Spleen (tissue), 11 donors: ENCODE data around the gene TSPAN18. TPM values are rescaled to one million over a fixed set of nuclear protein-coding genes. Genes with fewer than 3 reads are reported as not detected.

ENCODE experiments used
- DNase-seq: peaks from one replicate; pipeline ENCODE4 v3.0.0-alpha.2; 2020
- H3K27ac ChIP-seq, 8 donors: fragments of 200-600 bp; sonication (generic) in 7 of 8; 1 replicate in 4 of 8; 2 replicates in 4 of 8; pipeline versions ENCODE4 v1.5.0 to v1.8.0; 2016 to 2021; ENCODE audit warnings: inconsistent platforms in 4 of 8, mild to moderate bottlenecking in 4 of 8, moderate library complexity in 1 of 8
- H3K27me3 ChIP-seq, 7 donors: fragments of 200-600 bp; sonication (generic) in 6 of 7; replicated peaks in 1 of 7; 1 replicate in 4 of 7; 2 replicates in 3 of 7; pipeline versions ENCODE4 v1.5.0 to v1.8.0; 2016 to 2021; ENCODE audit warnings: inconsistent platforms in 3 of 7, mild to moderate bottlenecking in 1 of 7
- H3K36me3 ChIP-seq, 6 donors: fragments of 200-600 bp; sonication (generic) in 5 of 6; 1 replicate in 4 of 6; 2 replicates in 2 of 6; pipeline versions ENCODE4 v1.5.0 to v1.8.0; 2016 to 2021; ENCODE audit warnings: inconsistent platforms in 2 of 6
- H3K4me1 ChIP-seq, 6 donors: fragments of 200-600 bp; sonication (generic) in 5 of 6; 1 replicate in 3 of 6; 2 replicates in 3 of 6; pipeline versions ENCODE4 v1.5.0 to v1.8.0; 2016 to 2021; ENCODE audit warnings: inconsistent platforms in 3 of 6
- H3K4me3 ChIP-seq, 8 donors: fragments of 200-600 bp; sonication (generic) in 7 of 8; 1 replicate in 4 of 8; 2 replicates in 4 of 8; pipeline versions ENCODE4 v1.5.0 to v1.8.0; 2016 to 2021; ENCODE audit warnings: inconsistent platforms in 4 of 8, mild to moderate bottlenecking in 4 of 8, moderate library complexity in 2 of 8
- H3K9me3 ChIP-seq, 8 donors: fragments of 200-600 bp; sonication (generic) in 7 of 8; 1 replicate in 4 of 8; 2 replicates in 4 of 8; pipeline versions ENCODE4 v1.5.0 to v1.8.0; 2016 to 2021; ENCODE audit warnings: inconsistent platforms in 4 of 8
- POLR2A ChIP-seq, 3 donors: fragments of 450-650 bp; IDR thresholded peaks; one replicate each; pipeline ENCODE4 v1.5.1; 2017; ENCODE audit warnings: antibody characterized with exemption in 3 of 3, mild to moderate bottlenecking in 1 of 3
- POLR2AphosphoS5 ChIP-seq, 3 donors: sonication (generic); formaldehyde crosslinking; IDR thresholded peaks; one replicate each; pipeline ENCODE4 v1.5.1; 2017; ENCODE audit warnings: antibody characterized with exemption in 3 of 3
- WGBS, 5 donors: extraction: QIAGEN DNeasy Blood & Tissue Kit in 3 of 5; methylation state at CpG; one replicate each; pipeline versions ENCODE4 v1.1.5 to v1.1.7; 2013 to 2018; 5-methylcytosine and 5-hydroxymethylcytosine counted together
- intact Hi-C: fragments of 100-400 bp; cut with DNase I; formaldehyde crosslinking; loops from one replicate; pipeline ENCODE4 v1.15.0; 2023; ENCODE audit warnings: low total_unique reads
- polyA plus RNA-seq, 3 donors: library from polyadenylated mRNA; stranded (reverse); fragments of 200-250 nt; gene quantifications; one replicate each; pipeline ENCODE4 v1.2.1, GENCODE V29; 2013
- total RNA-seq, 7 donors: library from RNA; depleted of rRNA in 3 of 7; stranded (reverse); fragments of >200 nt in 3 of 7; fragmentation: NEBNext Ultra II Directional in 4 of 7; extraction: Animal tissue kit (Norgen Biotek cat#: 25700) in 4 of 7; gene quantifications; one replicate each; pipeline versions ENCODE4 v1.1.0 to v1.2.1, GENCODE V29; 2016 to 2021
- TF ChIP-seq, protein P1 (sequence below), 11 experiments: fragments of 200-600 bp in 7 of 11; fragments of 450-650 bp in 4 of 11; sonication (generic) in 4 of 11; IDR thresholded peaks in 8 of 11; conservative IDR thresholded peaks in 3 of 11; 1 replicate in 7 of 11; 2 replicates in 4 of 11; pipeline versions ENCODE4 v1.4.0 to v1.8.0; 2016 to 2021; ENCODE audit warnings: antibody characterized with exemption in 11 of 11, inconsistent platforms in 4 of 11, mild to moderate bottlenecking in 1 of 11
- donor health status: healthy with polysubstance abuse.
- donor health status: DM: no; HTN: no; CAD: no; lungs with moderate emphysema.
- donor health status: DM: no; HTN: no; CAD: no.
- donor health status: Bipolar disorder and iron deficiency.
- donor health status: healthy.
- donor health status: DM: no; HTN: no; CAD: no.
- donor health status: DM: yes; HTN: yes; CAD: no.

TSPAN18 gene
- total and polyA plus RNA-seq, 10 donors: 2.1 to 47.5 (median 21.3) TPM

- DNase-seq: no peak
- 75 to 93% (median 91%) methylated on average over 3 of the region's 3 CpGs for WGBS, 5 donors
- Histone ChIP-seq H3K36me3 (no peaks in the 10 kb centered on the region), H3K4me1 (peaks cover 0 to 18% (median 5%) of the 10 kb centered on the region in 6 donors), H3K27ac (no peak overlapping the region), H3K4me3 (no peak overlapping the region), H3K27me3 (no peaks in the 10 kb centered on the region), H3K9me3 (no peaks in the 10 kb centered on the region)
- TF ChIP-seq POLR2A (IDR thresholded peaks at IDR 0.05) (no peak), POLR2AphosphoS5 (IDR thresholded peaks at IDR 0.05) (no peak)
- TF ChIP-seq, protein P1, sequence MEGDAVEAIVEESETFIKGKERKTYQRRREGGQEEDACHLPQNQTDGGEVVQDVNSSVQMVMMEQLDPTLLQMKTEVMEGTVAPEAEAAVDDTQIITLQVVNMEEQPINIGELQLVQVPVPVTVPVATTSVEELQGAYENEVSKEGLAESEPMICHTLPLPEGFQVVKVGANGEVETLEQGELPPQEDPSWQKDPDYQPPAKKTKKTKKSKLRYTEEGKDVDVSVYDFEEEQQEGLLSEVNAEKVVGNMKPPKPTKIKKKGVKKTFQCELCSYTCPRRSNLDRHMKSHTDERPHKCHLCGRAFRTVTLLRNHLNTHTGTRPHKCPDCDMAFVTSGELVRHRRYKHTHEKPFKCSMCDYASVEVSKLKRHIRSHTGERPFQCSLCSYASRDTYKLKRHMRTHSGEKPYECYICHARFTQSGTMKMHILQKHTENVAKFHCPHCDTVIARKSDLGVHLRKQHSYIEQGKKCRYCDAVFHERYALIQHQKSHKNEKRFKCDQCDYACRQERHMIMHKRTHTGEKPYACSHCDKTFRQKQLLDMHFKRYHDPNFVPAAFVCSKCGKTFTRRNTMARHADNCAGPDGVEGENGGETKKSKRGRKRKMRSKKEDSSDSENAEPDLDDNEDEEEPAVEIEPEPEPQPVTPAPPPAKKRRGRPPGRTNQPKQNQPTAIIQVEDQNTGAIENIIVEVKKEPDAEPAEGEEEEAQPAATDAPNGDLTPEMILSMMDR (IDR thresholded peaks at IDR 0.05 in 8 of 11, conservative IDR thresholded peaks at IDR 0.05 in 3 of 11): no peak
- intact Hi-C loops: no loop called here
These were observed 235.7 kb downstream of the TSPAN18 start for GRCh38 chr11:44962464-44962863.

DNA sequence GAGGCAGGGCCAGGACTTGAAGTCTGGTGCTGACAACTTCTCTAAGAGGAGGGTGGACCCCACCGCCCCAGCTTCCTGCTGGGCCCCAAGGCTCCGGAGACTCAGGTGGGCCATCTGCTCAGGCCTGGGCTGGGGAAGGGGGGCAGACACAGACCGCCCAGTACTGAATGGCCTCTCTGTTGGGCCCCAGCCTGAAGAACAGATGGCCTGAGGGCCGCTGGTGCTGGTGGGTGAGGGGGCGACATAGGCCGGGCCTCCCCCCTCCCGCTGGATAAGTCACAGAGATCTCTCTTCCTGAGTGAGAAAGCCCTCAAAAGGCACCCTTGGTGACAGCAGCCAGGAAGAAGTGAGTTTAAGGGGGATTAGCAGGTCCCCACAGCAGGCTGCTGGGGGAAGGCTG is 236.4 kb downstream of the TSPAN18 start:
- no peak overlapping the region for H3K4me3 ChIP-seq
- DNase-seq: no peak
- no peaks in the 10 kb centered on the region for H3K27me3 ChIP-seq
- intact Hi-C loops: no loop called here
- H3K4me1 ChIP-seq: peaks cover 0 to 14% (median 5%) of the 10 kb centered on the region in 6 donors
- H3K36me3 ChIP-seq: no peaks in the 10 kb centered on the region
- no peak overlapping the region for H3K27ac ChIP-seq
- TF ChIP-seq POLR2A (IDR thresholded peaks at IDR 0.05): no peak
- TF ChIP-seq, protein P1 (IDR thresholded peaks at IDR 0.05 in 8 of 11, conservative IDR thresholded peaks at IDR 0.05 in 3 of 11): no peak
- no peak for TF ChIP-seq POLR2AphosphoS5 (IDR thresholded peaks at IDR 0.05)
- WGBS, 5 donors: 75 to 83% (median 82%) methylated on average over 5 to 7 of the region's 7 CpGs
- H3K9me3 ChIP-seq: no peaks in the 10 kb centered on the region

GRCh38 chr11:44963948-44964347 is 237.2 kb downstream of the TSPAN18 start:
- Histone ChIP-seq H3K36me3 (no peaks in the 10 kb centered on the region), H3K9me3 (no peaks in the 10 kb centered on the region), H3K27me3 (no peaks in the 10 kb centered on the region), H3K4me1 (peaks cover 0 to 14% (median 5%) of the 10 kb centered on the region in 6 donors), H3K27ac (no peak overlapping the region), H3K4me3 (no peak overlapping the region)
- DNase-seq: no peak
- TF ChIP-seq POLR2AphosphoS5 (IDR thresholded peaks at IDR 0.05): no peak
- TF ChIP-seq POLR2A (IDR thresholded peaks at IDR 0.05): no peak
- intact Hi-C loops: no loop called here
- WGBS, 5 donors: 87 to 97% (median 93%) methylated on average over 5 of the region's 5 CpGs

GRCh38 chr11:44964526-44965209 is 237.9 kb downstream of the TSPAN18 start:
- intact Hi-C loops: no loop called here
- TF ChIP-seq POLR2A (IDR thresholded peaks at IDR 0.05) (no peak), POLR2AphosphoS5 (IDR thresholded peaks at IDR 0.05) (no peak)
- TF ChIP-seq, protein P1 (IDR thresholded peaks at IDR 0.05 in 8 of 11, conservative IDR thresholded peaks at IDR 0.05 in 3 of 11): no peak
- H3K4me3 ChIP-seq: no peak overlapping the region
- no peaks in the 10 kb centered on the region for H3K27me3 ChIP-seq
- H3K4me1 ChIP-seq: peaks cover 0 to 16% (median 5%) of the 10 kb centered on the region in 6 donors
- WGBS, 5 donors: 66 to 69% (median 66%) methylated on average over 8 to 9 of the region's 9 CpGs
- DNase-seq: no peak
- H3K36me3 ChIP-seq: no peaks in the 10 kb centered on the region
- H3K27ac ChIP-seq: peak overlapping the region in 5 of 8 donors; percentile 9 to 45 (median 30)
- H3K9me3 ChIP-seq: no peaks in the 10 kb centered on the region
